ENCODE results near the gene DGCR2.

DGCR2 gene

GRCh38 chr22:19128946-19129727 lies 6.9 kb upstream of the DGCR2 start:
- TF ChIP-seq JUND (IDR thresholded peaks at IDR 0.05; ENCODE audit: low read depth), result no peak
- in situ Hi-C loops (cut with HindIII; ENCODE audit: low pct_unique_long_range_greater_than_20kb, low sequenced_read_pairs), result no loop called here
- DNase-seq (ENCODE audit: low read depth in 1 of 2, low spot score in 1 of 2), result no peak

- DNase-seq (ENCODE audit: low read depth in 1 of 2, low spot score in 1 of 2), result no peak
- in situ Hi-C loops (cut with HindIII; ENCODE audit: low pct_unique_long_range_greater_than_20kb, low sequenced_read_pairs), result no loop called here
- TF ChIP-seq JUND (IDR thresholded peaks at IDR 0.05; ENCODE audit: low read depth), result no peak
Measured at GRCh38 chr22:19128009-19128401, 5.8 kb upstream of the DGCR2 start.

- in situ Hi-C loops (cut with HindIII; ENCODE audit: low pct_unique_long_range_greater_than_20kb, low sequenced_read_pairs), result no loop called here
- no peak for TF ChIP-seq JUND (IDR thresholded peaks at IDR 0.05; ENCODE audit: low read depth)
- no peak for DNase-seq (ENCODE audit: low read depth in 1 of 2, low spot score in 1 of 2)
Measured at GRCh38 chr22:19127329-19128008, 5.3 kb upstream of the DGCR2 start.

- in situ Hi-C loops (cut with HindIII; ENCODE audit: low pct_unique_long_range_greater_than_20kb, low sequenced_read_pairs), result no loop called here
- no peak for TF ChIP-seq JUND (IDR thresholded peaks at IDR 0.05; ENCODE audit: low read depth)
- no peak for DNase-seq (ENCODE audit: low read depth in 1 of 2, low spot score in 1 of 2)
Measured at GRCh38 chr22:19126309-19127273, 4.4 kb upstream of the DGCR2 start.

GRCh38 chr22:19125474-19126308 lies 3.5 kb upstream of the DGCR2 start:
- DNase-seq (ENCODE audit: low read depth in 1 of 2, low spot score in 1 of 2), result no peak
- in situ Hi-C loops (cut with HindIII; ENCODE audit: low pct_unique_long_range_greater_than_20kb, low sequenced_read_pairs), result no loop called here
- no peak for TF ChIP-seq JUND (IDR thresholded peaks at IDR 0.05; ENCODE audit: low read depth)

GRCh38 chr22:19125011-19125410 lies 2.8 kb upstream of the DGCR2 start:
- in situ Hi-C loops (cut with HindIII; ENCODE audit: low pct_unique_long_range_greater_than_20kb, low sequenced_read_pairs), result no loop called here
- DNase-seq (ENCODE audit: low read depth in 1 of 2, low spot score in 1 of 2), result no peak
- no peak for TF ChIP-seq JUND (IDR thresholded peaks at IDR 0.05; ENCODE audit: low read depth)

- in situ Hi-C loops (cut with HindIII; ENCODE audit: low pct_unique_long_range_greater_than_20kb, low sequenced_read_pairs), result no loop called here
- no peak for TF ChIP-seq JUND (IDR thresholded peaks at IDR 0.05; ENCODE audit: low read depth)
- DNase-seq (ENCODE audit: low read depth in 1 of 2, low spot score in 1 of 2), result no peak
Measured at GRCh38 chr22:19124377-19124776, 2.2 kb upstream of the DGCR2 start.

GRCh38 chr22:19123936-19124335 lies 1.7 kb upstream of the DGCR2 start:
- DNase-seq (ENCODE audit: low read depth in 1 of 2, low spot score in 1 of 2), result no peak
- in situ Hi-C loops (cut with HindIII; ENCODE audit: low pct_unique_long_range_greater_than_20kb, low sequenced_read_pairs), result no loop called here
- no peak for TF ChIP-seq JUND (IDR thresholded peaks at IDR 0.05; ENCODE audit: low read depth)

- TF ChIP-seq JUND (IDR thresholded peaks at IDR 0.05; ENCODE audit: low read depth), result no peak
- peak in 1 of 2 experiments; percentile 27 for DNase-seq (ENCODE audit: low read depth in 1 of 2, low spot score in 1 of 2)
- in situ Hi-C loops (cut with HindIII; ENCODE audit: low pct_unique_long_range_greater_than_20kb, low sequenced_read_pairs), result no loop called here
Measured at GRCh38 chr22:19122752-19123492, 710 bp upstream of the DGCR2 start.

- peak; percentile 38 to 58 for DNase-seq (ENCODE audit: low read depth in 1 of 2, low spot score in 1 of 2)
- TF ChIP-seq JUND (IDR thresholded peaks at IDR 0.05; ENCODE audit: low read depth), result no peak
- in situ Hi-C loops (cut with HindIII; ENCODE audit: low pct_unique_long_range_greater_than_20kb, low sequenced_read_pairs), result no loop called here
Measured at GRCh38 chr22:19121631-19122142, 525 bp downstream of the DGCR2 start.
